ENCODE results near the gene RASSF8. TPM values are rescaled to one million over a fixed set of nuclear protein-coding genes. Genes with fewer than 3 reads are reported as not detected.

RASSF8 gene
- total and polyA plus RNA-seq, 9 of the 15 experiments (the other 6 are each of a cell fraction or from before 2014, with no cell fraction given): 0.01 to 0.36 (median 0.12) TPM; not detected in 1

DNA sequence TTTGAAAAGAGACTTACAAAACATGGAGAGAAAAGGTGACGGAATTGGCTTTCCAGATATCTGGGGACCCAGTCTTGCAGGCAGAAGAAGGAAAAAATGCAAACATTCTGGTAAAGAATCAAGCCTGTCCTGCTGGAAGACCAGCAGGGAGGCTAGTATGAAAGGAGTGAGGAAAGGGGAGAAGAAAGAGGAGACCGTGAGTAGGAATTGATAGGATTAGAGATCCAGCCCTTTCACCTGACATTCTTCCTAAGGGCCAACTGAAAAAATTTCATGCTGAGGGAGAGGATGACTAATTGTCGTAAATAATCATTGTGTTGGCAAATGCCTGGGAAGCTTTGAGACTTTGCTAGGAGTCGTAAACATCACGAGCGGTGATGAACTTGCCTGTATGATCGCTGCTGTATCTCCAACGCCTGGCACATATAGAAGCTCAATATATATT, 154.2 kb downstream of the RASSF8 start:
- no peaks in the 10 kb centered on the region for H3K36me3 ChIP-seq (ENCODE audit: control insufficient read depth, insufficient read depth, low read length)
- in situ Hi-C loops (cut with MboI): no loop called here
- no peak overlapping the region for H3K27ac ChIP-seq (ENCODE audit: extremely low read depth, low read depth, low read length)
- no peak overlapping the region for H3K4me2 ChIP-seq (ENCODE audit: insufficient read depth, low read length)
- H3K9ac ChIP-seq (ENCODE audit: insufficient read depth in 1 of 2, low read depth in 2 of 2, low read length in 2 of 2): no peak overlapping the region
- no peaks in the 10 kb centered on the region for H3K9me1 ChIP-seq (ENCODE audit: control insufficient read depth, insufficient read depth, low read length)
- no TSS peak for BruUV-seq (replicated peaks)
- intact Hi-C loops (cut with micrococcal nuclease): no loop called here
- no peak for FAIRE-seq
- no peaks in the 10 kb centered on the region; a peak in 1 of 5 replicates for H3K27me3 ChIP-seq (ENCODE audit: control insufficient read depth in 2 of 2, insufficient read depth in 2 of 2, low read length in 2 of 2)
- ChIA-PET POLR2A (interaction anchor here (0.6 kb wide), 1 partner anchor 135 kb away, joined by 4 read pairs; no protein-coding TSS in a partner anchor), CTCF (ENCODE audit: low intra/inter-chr PET ratio) (no interaction called here)
- no peaks in the 10 kb centered on the region for H3K79me2 ChIP-seq (ENCODE audit: control insufficient read depth, insufficient read depth, low read length)
- ATAC-seq: no peak
- DNase-seq (ENCODE audit: extremely low read depth in 1 of 4, low spot score in 3 of 4): no peak
- H2AFZ ChIP-seq (ENCODE audit: low read depth, low read length): no peak overlapping the region
- no peak overlapping the region for H3K4me3 ChIP-seq
- WGBS (ENCODE audit: insufficient coverage, low coverage, missing lambda C conversion rate): 86% methylated on average over 8 of the region's 8 CpGs
- H3K4me1 ChIP-seq (replicated peaks in 1 of 2; ENCODE audit: control insufficient read depth in 2 of 2, insufficient read depth in 2 of 2, low read length in 2 of 2): peaks cover 11 to 20% of the 10 kb centered on the region in 2 experiments; a peak in 4 of 5 replicates
- no peaks in the 10 kb centered on the region for H4K20me1 ChIP-seq (replicated peaks; ENCODE audit: control insufficient read depth, insufficient read depth, low read length)
- H3K9me3 ChIP-seq (replicated peaks; ENCODE audit: control insufficient read depth, insufficient read depth, low read depth, low read length): no peaks in the 10 kb centered on the region
- TF ChIP-seq IFI16 (CRISPR knock-in tag; IDR thresholded peaks at IDR 0.05) (no peak), TBL1XR1 (IDR thresholded peaks at IDR 0.05; ENCODE audit: low read length in 2 of 2) (no peak), RBBP5 (IDR thresholded peaks at IDR 0.05; ENCODE audit: borderline replicate concordance, insufficient read depth, low read length, poor library complexity, severe bottlenecking) (no peak), CBX1 (IDR thresholded peaks at IDR 0.05; ENCODE audit: low read depth) (no peak), MTA3 (IDR thresholded peaks at IDR 0.05; ENCODE audit: borderline replicate concordance) (no peak), RAD21 (CRISPR knock-in tag; conservative IDR thresholded peaks at IDR 0.05 in 1 of 2, IDR thresholded peaks at IDR 0.05 in 1 of 2) (no peak), HMG20B (CRISPR knock-in tag; IDR thresholded peaks at IDR 0.05) (no peak), JUN (IDR thresholded peaks at IDR 0.05; ENCODE audit: borderline replicate concordance, low read depth, low read length) (no peak), JUN (CRISPR knock-in tag; IDR thresholded peaks at IDR 0.05; ENCODE audit: borderline replicate concordance) (no peak), XRCC5 (IDR thresholded peaks at IDR 0.05; ENCODE audit: low read depth, low read length) (no peak), MTA2 (IDR thresholded peaks at IDR 0.05; ENCODE audit: low read depth) (no peak), POU5F1 (IDR thresholded peaks at IDR 0.05; ENCODE audit: borderline replicate concordance, low read depth, low read length, partially characterized antibody) (no peak), SOX6 (IDR thresholded peaks at IDR 0.05) (no peak), ZNF316 (IDR thresholded peaks at IDR 0.05) (no peak), ZNF695 (CRISPR knock-in tag; IDR thresholded peaks at IDR 0.05) (no peak), GTF2F1 (IDR thresholded peaks at IDR 0.05; ENCODE audit: low read depth, low read length) (no peak)
- TF ChIP-seq, protein P1, sequence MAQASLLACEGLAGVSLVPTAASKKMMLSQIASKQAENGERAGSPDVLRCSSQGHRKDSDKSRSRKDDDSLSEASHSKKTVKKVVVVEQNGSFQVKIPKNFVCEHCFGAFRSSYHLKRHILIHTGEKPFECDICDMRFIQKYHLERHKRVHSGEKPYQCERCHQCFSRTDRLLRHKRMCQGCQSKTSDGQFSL (CRISPR knock-in tag; IDR thresholded peaks at IDR 0.05): no peak
- TF ChIP-seq, protein P1 (tag; IDR thresholded peaks at IDR 0.05): no peak
- TF ChIP-seq, protein P2, sequence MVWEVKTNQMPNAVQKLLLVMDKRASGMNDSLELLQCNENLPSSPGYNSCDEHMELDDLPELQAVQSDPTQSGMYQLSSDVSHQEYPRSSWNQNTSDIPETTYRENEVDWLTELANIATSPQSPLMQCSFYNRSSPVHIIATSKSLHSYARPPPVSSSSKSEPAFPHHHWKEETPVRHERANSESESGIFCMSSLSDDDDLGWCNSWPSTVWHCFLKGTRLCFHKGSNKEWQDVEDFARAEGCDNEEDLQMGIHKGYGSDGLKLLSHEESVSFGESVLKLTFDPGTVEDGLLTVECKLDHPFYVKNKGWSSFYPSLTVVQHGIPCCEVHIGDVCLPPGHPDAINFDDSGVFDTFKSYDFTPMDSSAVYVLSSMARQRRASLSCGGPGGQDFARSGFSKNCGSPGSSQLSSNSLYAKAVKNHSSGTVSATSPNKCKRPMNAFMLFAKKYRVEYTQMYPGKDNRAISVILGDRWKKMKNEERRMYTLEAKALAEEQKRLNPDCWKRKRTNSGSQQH (CRISPR knock-in tag; IDR thresholded peaks at IDR 0.05): no peak
- TF ChIP-seq, protein P3, sequence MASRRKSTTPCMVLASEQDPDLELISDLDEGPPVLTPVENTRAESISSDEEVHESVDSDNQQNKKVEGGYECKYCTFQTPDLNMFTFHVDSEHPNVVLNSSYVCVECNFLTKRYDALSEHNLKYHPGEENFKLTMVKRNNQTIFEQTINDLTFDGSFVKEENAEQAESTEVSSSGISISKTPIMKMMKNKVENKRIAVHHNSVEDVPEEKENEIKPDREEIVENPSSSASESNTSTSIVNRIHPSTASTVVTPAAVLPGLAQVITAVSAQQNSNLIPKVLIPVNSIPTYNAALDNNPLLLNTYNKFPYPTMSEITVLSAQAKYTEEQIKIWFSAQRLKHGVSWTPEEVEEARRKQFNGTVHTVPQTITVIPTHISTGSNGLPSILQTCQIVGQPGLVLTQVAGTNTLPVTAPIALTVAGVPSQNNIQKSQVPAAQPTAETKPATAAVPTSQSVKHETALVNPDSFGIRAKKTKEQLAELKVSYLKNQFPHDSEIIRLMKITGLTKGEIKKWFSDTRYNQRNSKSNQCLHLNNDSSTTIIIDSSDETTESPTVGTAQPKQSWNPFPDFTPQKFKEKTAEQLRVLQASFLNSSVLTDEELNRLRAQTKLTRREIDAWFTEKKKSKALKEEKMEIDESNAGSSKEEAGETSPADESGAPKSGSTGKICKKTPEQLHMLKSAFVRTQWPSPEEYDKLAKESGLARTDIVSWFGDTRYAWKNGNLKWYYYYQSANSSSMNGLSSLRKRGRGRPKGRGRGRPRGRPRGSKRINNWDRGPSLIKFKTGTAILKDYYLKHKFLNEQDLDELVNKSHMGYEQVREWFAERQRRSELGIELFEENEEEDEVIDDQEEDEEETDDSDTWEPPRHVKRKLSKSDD (conservative IDR thresholded peaks at IDR 0.05; ENCODE audit: low read length): no peak
